Colonic mucosa (tissue), 4 donors: Measurements from ENCODE around the gene OR6V1. TPM values are rescaled to one million over a fixed set of nuclear protein-coding genes. Genes with fewer than 3 reads are reported as not detected.

Source experiments
- DNase-seq: peaks from one replicate; pipeline ENCODE4 v3.0.0-alpha.2; 2020
- H3K27ac ChIP-seq: fragments of 200-600 bp; one replicate; pipeline ENCODE4 v1.8.0; 2021
- H3K27me3 ChIP-seq: fragments of 200-600 bp; one replicate; pipeline ENCODE4 v1.8.0; 2021
- H3K36me3 ChIP-seq: fragments of 200-600 bp; one replicate; pipeline ENCODE4 v1.8.0; 2021
- H3K4me1 ChIP-seq: fragments of 200-600 bp; one replicate; pipeline ENCODE4 v1.8.0; 2021; ENCODE audit warnings: mild to moderate bottlenecking
- H3K4me3 ChIP-seq: fragments of 200-600 bp; one replicate; pipeline ENCODE4 v1.8.0; 2021
- H3K9ac ChIP-seq, 2 donors: one replicate each; pipeline ENCODE4 v1.7.0; 2013; ENCODE audit warnings: control low read depth in 2 of 2, low read depth in 2 of 2, low read length in 2 of 2
- H3K9me3 ChIP-seq: fragments of 200-600 bp; one replicate; pipeline ENCODE4 v1.8.0; 2021
- intact Hi-C: fragments of 100-400 bp; cut with DNase I; formaldehyde crosslinking; loops from one replicate; pipeline ENCODE4 v1.14.1; 2022
- total RNA-seq, 2 donors: library from RNA; stranded (reverse); fragmentation: NEBNext Ultra II Directional in 1 of 2; extraction: Animal tissue kit (Norgen Biotek cat#: 25700) in 1 of 2; gene quantifications; one replicate each; pipeline ENCODE4 v1.2.1, GENCODE V29; 2021
- TF ChIP-seq, protein P1 (sequence below): fragments of 200-600 bp; IDR thresholded peaks from one replicate; pipeline ENCODE4 v1.8.0; 2022; ENCODE audit warnings: antibody characterized with exemption, mild to moderate bottlenecking
- donor health status: healthy.
- donor health status: DM: no; HTN: no; CAD: no.
- donor health status: DM: no; HTN: no; CAD: no.

Gene OR6V1
- total RNA-seq, 2 donors from 2014 or later: not detected

DNA sequence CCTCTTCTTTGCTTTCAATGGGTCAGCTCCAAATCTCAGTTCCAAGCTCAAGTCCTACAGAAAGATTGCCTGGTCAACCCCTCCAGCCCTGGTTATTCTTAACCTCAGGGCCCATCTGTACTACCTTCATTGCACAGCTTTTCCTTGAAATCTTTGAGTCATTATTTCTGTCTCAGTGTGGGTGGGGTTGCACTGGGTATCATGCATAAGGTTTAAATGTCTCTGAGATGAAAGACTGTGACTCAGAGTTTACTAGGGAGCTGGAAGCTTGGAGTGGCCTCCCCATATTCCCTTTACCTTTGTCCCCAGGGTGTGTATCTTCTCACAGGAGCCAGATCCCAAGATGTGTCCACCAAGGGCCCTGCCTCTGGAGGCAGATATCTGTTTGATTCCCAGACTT, 3.3 kb upstream of the OR6V1 start:
- DNase-seq: no peak
- TF ChIP-seq, protein P1, sequence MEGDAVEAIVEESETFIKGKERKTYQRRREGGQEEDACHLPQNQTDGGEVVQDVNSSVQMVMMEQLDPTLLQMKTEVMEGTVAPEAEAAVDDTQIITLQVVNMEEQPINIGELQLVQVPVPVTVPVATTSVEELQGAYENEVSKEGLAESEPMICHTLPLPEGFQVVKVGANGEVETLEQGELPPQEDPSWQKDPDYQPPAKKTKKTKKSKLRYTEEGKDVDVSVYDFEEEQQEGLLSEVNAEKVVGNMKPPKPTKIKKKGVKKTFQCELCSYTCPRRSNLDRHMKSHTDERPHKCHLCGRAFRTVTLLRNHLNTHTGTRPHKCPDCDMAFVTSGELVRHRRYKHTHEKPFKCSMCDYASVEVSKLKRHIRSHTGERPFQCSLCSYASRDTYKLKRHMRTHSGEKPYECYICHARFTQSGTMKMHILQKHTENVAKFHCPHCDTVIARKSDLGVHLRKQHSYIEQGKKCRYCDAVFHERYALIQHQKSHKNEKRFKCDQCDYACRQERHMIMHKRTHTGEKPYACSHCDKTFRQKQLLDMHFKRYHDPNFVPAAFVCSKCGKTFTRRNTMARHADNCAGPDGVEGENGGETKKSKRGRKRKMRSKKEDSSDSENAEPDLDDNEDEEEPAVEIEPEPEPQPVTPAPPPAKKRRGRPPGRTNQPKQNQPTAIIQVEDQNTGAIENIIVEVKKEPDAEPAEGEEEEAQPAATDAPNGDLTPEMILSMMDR: no peak
- H3K9me3 ChIP-seq: no peaks in the 10 kb centered on the region
- H3K27ac ChIP-seq: no peak overlapping the region
- H3K27me3 ChIP-seq: no peaks in the 10 kb centered on the region
- H3K9ac ChIP-seq: no peak overlapping the region
- H3K4me1 ChIP-seq: no peaks in the 10 kb centered on the region
- intact Hi-C loops: no loop called here
- H3K4me3 ChIP-seq: no peak overlapping the region
- H3K36me3 ChIP-seq: no peaks in the 10 kb centered on the region

DNA sequence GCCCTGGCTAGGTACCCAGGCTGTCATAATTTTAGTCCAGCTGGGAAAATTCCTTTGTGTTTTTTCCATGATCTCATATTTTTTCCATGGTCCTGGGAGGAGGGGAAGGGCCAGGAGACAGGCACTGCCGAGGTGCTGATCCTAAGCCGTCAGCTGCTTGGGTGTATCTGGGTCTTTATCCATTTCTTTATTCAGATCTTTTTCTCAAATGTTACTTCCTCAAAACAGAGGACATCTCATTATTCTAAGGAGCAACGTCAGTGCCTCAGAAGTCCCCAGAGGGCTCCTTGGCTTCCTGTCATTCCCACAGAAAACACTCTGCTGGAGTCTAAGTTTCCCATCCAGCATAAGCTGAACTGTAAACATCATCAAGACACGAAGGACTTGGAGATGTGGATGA, 2.8 kb upstream of the OR6V1 start:
- intact Hi-C loops: no loop called here
- H3K36me3 ChIP-seq: no peaks in the 10 kb centered on the region
- no peak for DNase-seq
- no peaks in the 10 kb centered on the region for H3K9me3 ChIP-seq
- H3K4me3 ChIP-seq: no peak overlapping the region
- TF ChIP-seq, protein P1: no peak
- no peaks in the 10 kb centered on the region for H3K4me1 ChIP-seq
- no peak overlapping the region for H3K9ac ChIP-seq
- H3K27ac ChIP-seq: no peak overlapping the region
- no peaks in the 10 kb centered on the region for H3K27me3 ChIP-seq

DNA sequence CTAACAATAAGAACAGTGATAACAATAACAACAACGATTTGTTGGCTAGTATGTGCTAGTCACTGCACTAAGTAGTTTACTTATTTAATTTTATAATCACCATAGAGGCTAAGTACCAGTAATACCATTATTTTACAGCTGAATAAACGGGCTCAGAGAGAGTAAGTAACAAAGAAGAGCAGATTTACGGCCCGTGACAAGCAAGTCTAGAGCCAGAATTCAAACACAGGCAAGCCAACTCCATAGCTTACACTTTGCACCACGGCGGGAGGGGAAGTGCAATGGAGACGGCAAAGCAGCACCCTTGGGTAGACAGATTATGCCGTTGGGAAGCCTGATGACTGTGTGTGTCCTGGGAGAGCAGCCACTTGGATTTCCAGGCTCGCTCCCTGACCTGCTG, 1.2 kb upstream of the OR6V1 start:
- DNase-seq: no peak
- H3K4me3 ChIP-seq: no peak overlapping the region
- no peaks in the 10 kb centered on the region for H3K4me1 ChIP-seq
- H3K27ac ChIP-seq: no peak overlapping the region
- H3K36me3 ChIP-seq: no peaks in the 10 kb centered on the region
- intact Hi-C loops: no loop called here
- TF ChIP-seq, protein P1: no peak
- H3K9me3 ChIP-seq: no peaks in the 10 kb centered on the region
- H3K9ac ChIP-seq: no peak overlapping the region
- H3K27me3 ChIP-seq: no peaks in the 10 kb centered on the region

DNA sequence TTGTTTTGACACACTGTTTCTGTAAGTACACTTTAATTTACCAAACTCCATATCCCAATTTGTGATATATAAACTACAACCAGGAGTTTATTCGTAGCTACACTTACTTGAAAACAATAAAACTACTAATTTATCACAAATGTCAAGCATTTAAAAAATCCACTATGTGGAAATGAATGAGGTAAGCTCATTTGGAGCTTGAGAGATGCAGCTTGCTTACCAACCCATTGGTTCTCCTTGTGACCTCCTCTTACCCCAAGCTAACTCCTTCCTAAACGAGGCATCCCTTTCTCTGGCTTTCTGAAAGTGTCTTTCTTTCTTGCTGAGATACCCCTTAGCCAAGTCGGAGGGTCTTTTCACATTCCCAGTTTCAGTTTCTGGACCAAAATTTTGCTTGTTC, 2.5 kb downstream of the OR6V1 start:
- TF ChIP-seq, protein P1: no peak

DNA sequence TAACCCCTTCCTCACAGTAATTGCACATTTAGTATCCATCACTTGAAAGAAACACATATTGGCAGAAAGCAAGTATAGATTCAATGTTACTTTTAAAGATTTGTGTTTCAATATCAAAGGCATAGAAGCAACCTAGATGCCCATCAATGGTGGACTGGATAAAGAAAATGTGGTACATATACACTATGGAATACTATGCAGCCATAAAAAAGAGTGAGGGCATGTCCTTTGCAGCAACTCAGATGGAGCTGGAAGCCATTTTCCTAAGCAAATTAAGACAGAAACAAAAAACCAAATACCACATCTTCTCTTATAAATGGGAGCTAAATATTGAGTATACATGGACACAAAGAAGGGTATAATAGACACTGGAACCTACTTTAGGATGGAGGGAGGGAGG, 3.6 kb downstream of the OR6V1 start:
- no peaks in the 10 kb centered on the region for H3K36me3 ChIP-seq
- no peaks in the 10 kb centered on the region for H3K4me1 ChIP-seq
- no peaks in the 10 kb centered on the region for H3K9me3 ChIP-seq
- intact Hi-C loops: no loop called here
- H3K4me3 ChIP-seq: no peak overlapping the region
- H3K27me3 ChIP-seq: no peaks in the 10 kb centered on the region
- TF ChIP-seq, protein P1: no peak
- no peak overlapping the region for H3K9ac ChIP-seq
- no peak overlapping the region for H3K27ac ChIP-seq
- DNase-seq: no peak

More for the DNA sequence above, 2.5 kb downstream of the OR6V1 start:
- Histone ChIP-seq H3K27ac (no peak overlapping the region), H3K4me3 (no peak overlapping the region), H3K4me1 (no peaks in the 10 kb centered on the region), H3K9ac (no peak overlapping the region), H3K27me3 (no peaks in the 10 kb centered on the region), H3K9me3 (no peaks in the 10 kb centered on the region), H3K36me3 (no peaks in the 10 kb centered on the region)
- intact Hi-C loops: no loop called here
- no peak for DNase-seq

DNA sequence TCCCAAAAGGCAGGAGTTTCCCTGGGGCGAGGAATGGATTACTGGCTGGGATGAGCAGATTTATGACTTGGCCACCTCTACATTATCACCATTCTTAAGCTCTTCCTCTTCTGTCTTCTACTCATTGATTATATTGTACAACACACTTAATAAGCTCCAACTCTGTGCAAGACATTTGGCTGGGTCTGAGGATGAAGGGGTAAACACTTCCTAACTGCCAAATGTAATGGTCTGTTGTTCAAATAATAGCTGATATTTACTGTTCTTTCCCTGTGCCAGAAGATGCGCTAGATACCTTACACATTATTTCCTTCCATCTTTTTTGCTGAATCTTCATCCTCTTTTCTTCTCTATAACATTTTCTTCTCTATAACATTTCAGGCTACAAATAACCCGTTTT, 11.6 kb downstream of the OR6V1 start:
- Histone ChIP-seq H3K27me3 (no peaks in the 10 kb centered on the region), H3K36me3 (no peaks in the 10 kb centered on the region), H3K4me1 (no peaks in the 10 kb centered on the region), H3K9ac (no peak overlapping the region), H3K4me3 (no peak overlapping the region), H3K27ac (no peak overlapping the region), H3K9me3 (no peaks in the 10 kb centered on the region)
- TF ChIP-seq, protein P1: no peak
- DNase-seq: no peak
- intact Hi-C loops: no loop called here
